NT2/D1 (cell line): ENCODE measurements around the gene TCF4.

Experiments
- YY1 ChIP-seq: IDR thresholded peaks from 2 replicates; pipeline ENCODE4 v1.6.1; 2011; ENCODE audit not compliant: insufficient read length, insufficient read depth
- ZNF274 ChIP-seq: IDR thresholded peaks from 2 replicates; pipeline ENCODE4 v1.6.1; 2011; ENCODE audit warnings: mild to moderate bottlenecking, low read depth, low read length

- TF ChIP-seq ZNF274 (no peak), YY1 (no peak)
Measured at GRCh38 chr18:55320424-55321264, 267.3 kb downstream of the TCF4 start.
